Activated CD4-positive, alpha-beta memory T cell treated with anti-CD3 and anti-CD28 coated beads for 36 hours (primary cell): ENCODE data around the gene PRCD. TPM values are rescaled to one million over a fixed set of nuclear protein-coding genes. Genes with fewer than 3 reads are reported as not detected.
"Not testable (repeated sequence)": the region's sequence is repeated elsewhere in the genome, so short reads cannot be mapped to it uniquely, and the experiment has no call there.

Experiments
- CTCF ChIA-PET: fragments of 350-600 bp; sonication (Branson Sonifier 250); formaldehyde crosslinking; loops from one replicate; lab custom pipeline; 2021; ENCODE audit warnings: antibody characterized with exemption, inconsistent platforms; lab: Charles Lee
- POLR2A ChIA-PET: fragments of 350-600 bp; sonication (Branson Sonifier 250); formaldehyde crosslinking; loops from one replicate; lab custom pipeline; 2021; ENCODE audit warnings: antibody characterized with exemption; lab: Charles Lee
- DNase-seq: peaks from one replicate; pipeline ENCODE4 v3.0.0-alpha.2; 2020
- H3K27ac Mint-ChIP-seq: one replicate; pipeline ENCODE4 v1.8.0; 2021; ENCODE audit warnings: mixed read lengths
- H3K27me3 Mint-ChIP-seq: one replicate; pipeline ENCODE4 v1.8.0; 2021; ENCODE audit warnings: mixed read lengths
- H3K36me3 Mint-ChIP-seq: one replicate; pipeline ENCODE4 v1.8.0; 2021; ENCODE audit warnings: mixed read lengths
- H3K4me1 Mint-ChIP-seq: one replicate; pipeline ENCODE4 v1.8.0; 2021; ENCODE audit warnings: low read depth, mixed read lengths
- H3K4me3 Mint-ChIP-seq: one replicate; pipeline ENCODE4 v1.8.0; 2021; ENCODE audit warnings: mild to moderate bottlenecking, mixed read lengths
- H3K9me3 Mint-ChIP-seq: one replicate; pipeline ENCODE4 v1.8.0; 2021; ENCODE audit warnings: mixed read lengths
- intact Hi-C: fragments of 100-400 bp; cut with micrococcal nuclease; formaldehyde crosslinking; loops from one replicate; pipeline ENCODE4 v1.15.1; 2023
- total RNA-seq, 2 experiments: library from RNA; stranded (reverse); gene quantifications; one replicate each; pipeline ENCODE4 v1.2.3, GENCODE V29; 2021

Gene PRCD
- total RNA-seq, 2 experiments from 2014 or later, result not detected

DNA sequence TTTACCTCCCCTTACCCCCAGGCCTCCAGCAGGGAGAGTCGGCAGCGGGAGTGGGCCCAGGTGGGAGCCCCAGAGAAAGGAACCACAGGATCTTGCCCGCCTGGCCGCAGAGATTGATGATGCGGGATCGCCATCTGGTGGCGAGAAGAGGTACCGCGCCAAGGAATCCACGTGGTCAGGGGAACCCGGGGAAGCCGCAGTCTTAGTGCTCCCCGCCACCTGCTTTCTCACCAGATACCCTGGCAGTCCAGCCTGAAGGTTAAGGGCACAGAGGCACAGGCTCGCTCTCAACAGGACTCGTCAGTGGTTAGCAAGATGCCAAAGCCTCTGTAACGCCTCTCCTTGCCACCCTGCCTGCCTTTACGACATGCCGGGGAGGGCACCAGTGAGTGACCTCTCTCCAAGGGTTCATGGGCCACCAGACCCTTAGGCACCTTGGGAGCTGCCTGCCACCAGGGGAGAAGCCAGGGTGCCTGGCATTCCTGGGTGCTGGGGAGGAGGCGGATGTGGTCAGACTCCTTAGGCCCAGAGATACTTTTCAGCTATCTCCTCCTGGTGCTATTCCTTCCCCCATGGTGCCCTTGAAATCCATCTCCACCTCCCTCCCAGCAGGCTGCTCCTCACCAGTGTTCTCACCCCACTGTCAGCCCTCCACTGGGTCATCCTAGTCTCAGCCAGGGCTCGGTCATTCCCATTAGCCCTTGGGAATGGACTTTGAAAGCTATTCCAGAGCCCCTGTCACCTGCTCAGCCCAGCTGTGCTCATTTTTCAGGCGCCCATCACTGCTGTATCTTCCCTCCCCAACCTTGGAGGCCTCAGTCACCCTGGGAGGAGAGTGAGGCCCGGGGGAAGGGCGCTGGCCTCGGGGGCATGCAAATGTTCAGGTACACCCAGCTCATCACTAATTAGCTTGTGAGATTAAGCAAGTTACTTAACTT, 33.2 kb upstream of the PRCD start:
- DNase-seq, result peak; percentile 93
- H3K27ac Mint-ChIP-seq, result no peak overlapping the region
- no peak overlapping the region for H3K4me3 Mint-ChIP-seq
- H3K36me3 Mint-ChIP-seq, result no peaks in the 10 kb centered on the region
- no peaks in the 10 kb centered on the region for H3K9me3 Mint-ChIP-seq
- no peaks in the 10 kb centered on the region for H3K27me3 Mint-ChIP-seq
- intact Hi-C loops, result loop anchor here (1.0 to 2.0 kb wide), 3 partner anchors 40 to 204 kb away; no protein-coding TSS in a partner anchor
- H3K4me1 Mint-ChIP-seq, result peaks cover 12% of the 10 kb centered on the region
- ChIA-PET POLR2A (interaction anchor here (0.8 kb wide), 1 partner anchor 11 kb away, joined by 3 read pairs; no protein-coding TSS in a partner anchor), CTCF (interaction anchor here (0.7 to 7.6 kb wide), 23 partner anchors 8 to 896 kb away, joined by 3 to 95 read pairs (median 6); partner anchors contain the start of genes AANAT, SPHK1 and UBE2O)

- H3K27ac Mint-ChIP-seq, H3K27me3 Mint-ChIP-seq, H3K9me3 Mint-ChIP-seq, H3K4me3 Mint-ChIP-seq, intact Hi-C loops, DNase-seq, H3K36me3 Mint-ChIP-seq, POLR2A ChIA-PET: not testable (repeated sequence)
- H3K4me1 Mint-ChIP-seq, result peaks cover 21% of the 10 kb centered on the region
- CTCF ChIA-PET, result interaction anchor here (1.0 to 7.6 kb wide), 7 partner anchors 14 to 124 kb away, joined by 3 to 95 read pairs (median 16); partner anchors contain the start of genes AANAT and SPHK1
Observed at GRCh38 chr17:76508472-76509063, 31.3 kb upstream of the PRCD start.

GRCh38 chr17:76510831-76511244, 29.0 kb upstream of the PRCD start:
- ChIA-PET POLR2A (interaction anchor here (1.3 to 2.0 kb wide), 2 partner anchors 18 to 34 kb away, joined by 4 read pairs; no protein-coding TSS in a partner anchor), CTCF (interaction anchor here (0.7 to 1.5 kb wide), 6 partner anchors 9 to 130 kb away, joined by 3 to 8 read pairs (median 4); partner anchors contain the start of gene AANAT)
- intact Hi-C loops, result no loop called here
- no peak overlapping the region for H3K4me3 Mint-ChIP-seq
- H3K9me3 Mint-ChIP-seq, result no peaks in the 10 kb centered on the region
- H3K27me3 Mint-ChIP-seq, result no peaks in the 10 kb centered on the region
- no peak overlapping the region for H3K27ac Mint-ChIP-seq
- H3K4me1 Mint-ChIP-seq, result peaks cover 34% of the 10 kb centered on the region
- no peaks in the 10 kb centered on the region for H3K36me3 Mint-ChIP-seq
- DNase-seq, result no peak

DNA sequence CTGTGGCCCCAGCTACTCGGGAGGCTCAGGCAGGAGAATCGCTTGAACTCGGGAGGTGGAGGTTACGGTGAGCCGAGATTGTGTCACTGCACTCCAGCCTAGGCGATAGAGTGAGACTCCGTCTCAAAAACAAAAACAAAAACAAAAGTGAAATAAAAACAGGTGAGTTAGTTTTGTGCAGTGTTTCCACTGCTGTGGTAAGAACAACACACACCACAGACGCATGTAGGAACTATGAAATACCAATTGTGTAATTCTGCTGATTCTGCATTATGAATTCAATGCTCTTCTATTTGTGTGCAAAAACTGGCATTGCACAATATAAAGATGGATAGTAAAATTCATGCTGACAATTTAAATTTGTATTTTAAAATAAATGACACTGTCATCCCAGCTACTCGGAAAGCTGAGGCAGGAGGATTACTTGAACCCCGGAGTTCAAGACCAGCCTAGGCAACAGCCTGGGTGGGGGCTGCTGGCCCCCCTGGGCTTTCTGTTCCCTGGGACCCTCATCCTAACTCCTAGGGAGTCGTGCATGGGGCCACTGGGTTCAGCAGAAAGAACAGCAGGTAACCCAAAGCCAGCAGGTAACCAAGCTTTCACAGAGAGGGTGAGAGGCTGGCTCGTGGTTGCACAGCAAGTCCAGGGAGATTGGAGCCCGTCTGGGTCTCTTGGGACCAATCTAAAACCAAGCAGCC, 28.0 kb upstream of the PRCD start:
- POLR2A ChIA-PET, result interaction anchor here (1.3 to 2.0 kb wide), 2 partner anchors 19 to 35 kb away, joined by 4 read pairs; no protein-coding TSS in a partner anchor
- H3K4me3 Mint-ChIP-seq, result no peak overlapping the region
- peaks cover 33% of the 10 kb centered on the region for H3K4me1 Mint-ChIP-seq
- no peaks in the 10 kb centered on the region for H3K27me3 Mint-ChIP-seq
- no peaks in the 10 kb centered on the region for H3K9me3 Mint-ChIP-seq
- CTCF ChIA-PET, result interaction anchor here (1.2 to 1.6 kb wide), 5 partner anchors 11 to 131 kb away, joined by 3 to 8 read pairs (median 3); partner anchors contain the start of gene AANAT
- no peak for DNase-seq
- H3K36me3 Mint-ChIP-seq, result no peaks in the 10 kb centered on the region
- intact Hi-C loops, result no loop called here
- no peak overlapping the region for H3K27ac Mint-ChIP-seq

GRCh38 chr17:76512366-76513305, 27.2 kb upstream of the PRCD start:
- Mint-ChIP-seq H3K4me3 (no peak overlapping the region), H3K9me3 (no peaks in the 10 kb centered on the region), H3K27me3 (no peaks in the 10 kb centered on the region), H3K4me1 (peaks cover 36% of the 10 kb centered on the region), H3K27ac (peak overlapping the region; percentile 28), H3K36me3 (no peaks in the 10 kb centered on the region)
- POLR2A ChIA-PET, result interaction anchor here (2.0 kb wide), 1 partner anchor 36 kb away, joined by 4 read pairs; no protein-coding TSS in a partner anchor
- intact Hi-C loops, result no loop called here
- no peak for DNase-seq
- CTCF ChIA-PET, result interaction anchor here (1.2 to 1.6 kb wide), 3 partner anchors 11 to 128 kb away, joined by 3 to 7 read pairs (median 3); no protein-coding TSS in a partner anchor

- intact Hi-C loops, result no loop called here
- no peaks in the 10 kb centered on the region for H3K36me3 Mint-ChIP-seq
- DNase-seq, result no peak
- no peaks in the 10 kb centered on the region for H3K27me3 Mint-ChIP-seq
- peaks cover 42% of the 10 kb centered on the region for H3K4me1 Mint-ChIP-seq
- peak overlapping the region; percentile 7 for H3K27ac Mint-ChIP-seq
- H3K9me3 Mint-ChIP-seq, result no peaks in the 10 kb centered on the region
- no peak overlapping the region for H3K4me3 Mint-ChIP-seq
- ChIA-PET POLR2A (no interaction called here), CTCF (interaction anchor here (1.2 to 1.4 kb wide), 2 partner anchors 115 to 128 kb away, joined by 3 read pairs; no protein-coding TSS in a partner anchor)
Observed at GRCh38 chr17:76513306-76513692, 26.5 kb upstream of the PRCD start.

DNA sequence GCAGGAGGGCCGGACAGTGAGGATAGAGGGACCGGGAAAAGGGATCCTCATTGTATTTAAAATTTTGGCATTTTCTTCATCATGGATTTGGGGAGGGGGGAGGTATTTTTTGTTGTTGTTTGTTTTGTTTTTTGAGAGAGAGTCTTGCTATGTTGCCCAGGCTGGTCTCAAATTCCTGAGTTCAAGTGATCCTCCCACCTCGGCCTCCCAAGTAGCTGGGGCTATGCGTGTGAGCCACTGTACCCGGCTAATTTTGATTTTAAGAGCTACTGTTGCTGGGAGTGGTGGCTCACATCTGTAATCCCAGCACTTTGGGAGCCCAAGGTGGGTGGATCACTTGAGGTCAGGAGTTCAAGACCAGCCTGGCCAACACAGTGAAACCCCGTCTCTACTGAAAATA, 25.5 kb upstream of the PRCD start:
- intact Hi-C loops, result loop anchor here (2.0 kb wide), 1 partner anchor 156 kb away; no protein-coding TSS in a partner anchor

DNA sequence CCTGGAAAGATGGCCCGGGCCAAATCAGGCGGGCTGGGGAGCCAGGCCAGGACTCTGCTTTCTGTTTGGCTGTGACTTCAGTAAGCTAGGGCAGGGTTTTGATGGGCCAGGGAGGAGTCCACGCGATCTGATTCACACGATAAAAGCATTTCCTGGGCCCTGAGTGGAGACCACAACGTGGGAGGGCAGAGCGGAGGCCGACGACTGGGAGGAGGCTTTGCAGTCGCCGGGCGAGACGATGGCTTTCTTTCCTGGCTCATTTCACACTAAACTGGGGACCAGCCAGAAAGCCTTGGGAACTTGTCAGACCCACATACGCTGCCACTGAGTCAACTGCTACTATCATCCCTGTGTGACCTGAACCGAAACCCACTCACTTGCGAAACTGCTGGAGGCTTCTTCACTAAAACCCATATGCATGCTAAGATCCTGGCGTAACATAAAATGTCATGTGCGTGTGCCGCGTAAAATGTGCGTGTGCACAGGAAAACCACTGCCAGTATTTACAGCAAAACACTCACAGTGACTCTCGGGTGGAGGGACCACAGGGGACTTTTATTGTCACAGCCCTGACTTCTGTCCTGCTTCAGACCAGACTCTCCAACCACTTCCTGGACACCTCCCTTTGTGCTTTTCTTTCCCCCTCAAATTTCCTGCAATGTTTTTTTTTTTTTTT, 24.4 kb upstream of the PRCD start:
- CTCF ChIA-PET, result interaction anchor here (0.8 to 2.3 kb wide), 12 partner anchors 8 to 166 kb away, joined by 3 to 5 read pairs (median 4); no protein-coding TSS in a partner anchor
- POLR2A ChIA-PET, result interaction anchor here (1.0 to 3.7 kb wide), 5 partner anchors 12 to 46 kb away, joined by 3 to 16 read pairs (median 5); partner anchors contain the start of gene RHBDF2
- intact Hi-C loops, result loop anchor here (1.0 to 5.0 kb wide), 7 partner anchors 14 to 333 kb away; partner anchors contain the start of genes JMJD6, METTL23, RHBDF2 and SRSF2
- H3K9me3 Mint-ChIP-seq, result no peaks in the 10 kb centered on the region
- H3K4me1 Mint-ChIP-seq, result peaks cover 45% of the 10 kb centered on the region
- no peaks in the 10 kb centered on the region for H3K27me3 Mint-ChIP-seq
- peak; percentile 91 for DNase-seq
- peak overlapping the region; percentile 62 for H3K4me3 Mint-ChIP-seq
- peak overlapping the region; percentile 95 for H3K27ac Mint-ChIP-seq
- H3K36me3 Mint-ChIP-seq, result no peaks in the 10 kb centered on the region

More for the DNA sequence above, 25.5 kb upstream of the PRCD start:
- DNase-seq, H3K27me3 Mint-ChIP-seq, H3K36me3 Mint-ChIP-seq, H3K9me3 Mint-ChIP-seq, H3K4me3 Mint-ChIP-seq: not testable (repeated sequence)
- ChIA-PET POLR2A (interaction anchor here (1.1 to 3.7 kb wide), 4 partner anchors 13 to 43 kb away, joined by 3 to 16 read pairs (median 6); partner anchors contain the start of gene RHBDF2), CTCF (interaction anchor here (0.8 to 1.5 kb wide), 5 partner anchors 9 to 167 kb away, joined by 3 to 5 read pairs (median 4); no protein-coding TSS in a partner anchor)
- Mint-ChIP-seq H3K27ac (peak overlapping the region; percentile 95), H3K4me1 (peaks cover 45% of the 10 kb centered on the region)

DNA sequence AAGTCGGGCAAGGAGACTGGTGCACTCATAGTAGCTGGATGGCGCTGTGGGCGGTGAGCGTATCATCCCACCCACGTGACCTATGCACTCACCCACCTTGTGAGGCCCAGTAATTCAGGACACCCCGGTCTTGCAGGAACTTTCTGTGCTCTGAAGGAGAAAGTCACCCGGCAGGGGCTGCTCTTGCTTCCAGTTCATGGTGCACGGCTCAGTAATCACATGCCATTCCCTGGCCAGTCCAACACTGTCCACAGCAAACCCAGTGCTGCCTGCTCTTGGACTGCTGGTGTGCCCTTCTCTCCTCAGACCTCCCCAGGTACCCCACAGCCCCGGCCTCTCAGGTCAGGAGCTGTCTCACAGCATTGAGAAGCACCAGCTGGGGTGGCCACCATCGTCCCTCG, 22.2 kb upstream of the PRCD start:
- Mint-ChIP-seq H3K27ac (peak overlapping the region; percentile 43), H3K9me3 (no peaks in the 10 kb centered on the region), H3K27me3 (no peaks in the 10 kb centered on the region), H3K4me3 (no peak overlapping the region), H3K4me1 (peaks cover 41% of the 10 kb centered on the region), H3K36me3 (no peaks in the 10 kb centered on the region)
- intact Hi-C loops, result loop anchor here (5.0 kb wide), 2 partner anchors 65 to 335 kb away; partner anchors contain the start of gene UBE2O
- DNase-seq, result peak; percentile 28
- ChIA-PET POLR2A (interaction anchor here (0.6 to 3.7 kb wide), 2 partner anchors 11 to 40 kb away, joined by 3 to 16 read pairs; no protein-coding TSS in a partner anchor), CTCF (interaction anchor here (0.6 to 4.4 kb wide), 5 partner anchors 11 to 134 kb away, joined by 3 to 16 read pairs (median 3); partner anchors contain the start of gene AANAT)
